GM19099 (cell line): Measurements from ENCODE around the gene NFKBIE.

Experiments used
- POLR2A ChIP-seq: IDR thresholded peaks from 3 replicates; pipeline ENCODE4 v1.6.1; 2011; ENCODE audit warnings: low read depth; ENCODE audit not compliant: insufficient read length; ENCODE audit errors: extremely low read depth

Gene NFKBIE

DNA sequence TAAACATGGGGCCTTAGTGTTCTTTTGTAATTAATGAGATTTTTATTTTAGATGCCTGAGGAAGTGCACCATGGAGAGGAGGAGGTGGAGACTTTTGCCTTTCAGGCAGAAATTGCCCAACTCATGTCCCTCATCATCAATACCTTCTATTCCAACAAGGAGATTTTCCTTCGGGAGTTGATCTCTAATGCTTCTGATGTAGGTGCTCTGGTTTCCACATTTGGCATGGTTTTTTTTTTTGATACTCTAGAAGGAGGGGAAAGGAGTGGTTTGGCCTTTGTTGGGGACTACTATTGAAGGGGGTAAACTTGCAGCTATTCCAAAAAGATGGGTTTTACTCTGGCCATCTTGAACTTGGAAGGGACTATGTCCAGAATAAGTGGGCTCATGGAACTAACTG is 16.8 kb downstream of the NFKBIE start:
- TF ChIP-seq POLR2A, result no peak

DNA sequence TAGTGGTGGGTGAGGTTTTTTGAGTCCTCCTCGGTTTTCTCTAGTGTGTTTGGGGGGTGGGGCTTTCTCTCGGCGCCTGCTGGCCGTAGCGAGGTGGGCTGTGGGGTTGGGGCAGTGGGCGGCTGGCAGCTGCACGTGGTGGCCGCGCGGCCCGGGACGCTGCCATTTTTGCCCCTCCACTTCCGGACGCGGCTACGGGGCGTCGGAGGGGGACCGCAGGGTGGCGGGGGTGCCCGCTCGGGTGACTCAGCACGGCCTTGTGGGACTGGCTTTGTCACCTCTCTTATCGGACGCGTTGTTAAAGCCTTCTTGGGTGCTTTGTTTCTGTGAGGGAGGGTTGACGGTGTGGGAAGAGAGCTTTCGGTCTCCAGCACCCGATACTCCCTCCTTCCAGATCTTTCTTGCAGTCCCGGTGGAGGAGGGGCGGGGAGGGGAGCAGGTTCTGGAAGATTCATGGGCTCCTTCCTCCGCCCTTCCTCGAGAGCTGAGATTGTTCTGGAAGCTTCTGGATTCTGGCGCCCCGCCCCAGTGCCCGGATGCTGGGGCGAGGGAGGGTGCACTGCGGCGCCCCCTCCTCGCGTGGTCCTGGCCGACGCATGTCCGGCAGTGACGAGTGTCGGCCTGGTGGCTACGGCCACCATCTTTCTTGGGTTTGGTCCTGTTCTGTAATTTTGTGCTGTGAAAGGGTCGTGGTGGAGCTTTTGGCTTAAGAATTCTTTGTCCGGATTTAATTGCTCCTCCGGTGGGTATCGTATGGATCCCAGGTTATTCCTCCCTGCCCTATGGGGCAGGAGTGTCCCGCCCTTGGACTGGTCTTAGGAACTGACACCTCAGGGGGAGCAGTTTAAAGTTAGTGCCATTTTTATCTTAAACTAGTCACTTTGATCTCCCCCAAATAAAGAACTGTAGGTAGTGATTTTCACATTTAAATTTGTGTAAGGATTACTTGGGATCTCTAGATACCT is 17.7 kb downstream of the NFKBIE start:
- no peak for TF ChIP-seq POLR2A

DNA sequence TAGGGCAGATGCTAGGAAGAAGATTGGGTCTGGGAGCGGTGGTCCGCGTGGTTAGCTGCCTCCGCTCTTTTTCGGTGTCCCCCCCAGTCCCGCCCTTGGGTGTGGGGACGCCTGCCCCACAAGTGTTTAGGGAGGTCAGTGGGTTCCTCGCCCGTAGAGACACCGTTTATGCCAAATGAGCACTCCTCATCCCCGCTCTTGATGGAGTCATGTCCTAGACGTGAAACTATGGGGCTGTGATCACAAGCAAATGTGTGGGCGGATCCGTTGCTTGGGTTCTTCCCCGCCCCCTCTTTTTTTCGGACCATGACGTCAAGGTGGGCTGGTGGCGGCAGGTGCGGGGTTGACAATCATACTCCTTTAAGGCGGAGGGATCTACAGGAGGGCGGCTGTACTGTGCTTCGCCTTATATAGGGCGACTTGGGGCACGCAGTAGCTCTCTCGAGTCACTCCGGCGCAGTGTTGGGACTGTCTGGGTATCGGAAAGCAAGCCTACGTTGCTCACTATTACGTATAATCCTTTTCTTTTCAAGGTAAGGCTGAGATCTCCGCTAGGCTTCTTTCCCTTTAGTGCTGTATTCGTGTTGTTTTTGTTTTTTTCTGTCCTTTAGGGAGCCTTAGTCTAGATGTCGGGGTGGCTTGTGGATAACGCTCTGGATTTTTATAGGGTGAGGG is 18.6 kb downstream of the NFKBIE start, which contains the start of gene HSP90AB1:
TSS of gene HSP90AB1 (plus strand) at position 439 of the 675 bp plus-strand sequence. CDS start 1,529 bp downstream, outside the sequence.
- peak; percentile 100 for TF ChIP-seq POLR2A

DNA sequence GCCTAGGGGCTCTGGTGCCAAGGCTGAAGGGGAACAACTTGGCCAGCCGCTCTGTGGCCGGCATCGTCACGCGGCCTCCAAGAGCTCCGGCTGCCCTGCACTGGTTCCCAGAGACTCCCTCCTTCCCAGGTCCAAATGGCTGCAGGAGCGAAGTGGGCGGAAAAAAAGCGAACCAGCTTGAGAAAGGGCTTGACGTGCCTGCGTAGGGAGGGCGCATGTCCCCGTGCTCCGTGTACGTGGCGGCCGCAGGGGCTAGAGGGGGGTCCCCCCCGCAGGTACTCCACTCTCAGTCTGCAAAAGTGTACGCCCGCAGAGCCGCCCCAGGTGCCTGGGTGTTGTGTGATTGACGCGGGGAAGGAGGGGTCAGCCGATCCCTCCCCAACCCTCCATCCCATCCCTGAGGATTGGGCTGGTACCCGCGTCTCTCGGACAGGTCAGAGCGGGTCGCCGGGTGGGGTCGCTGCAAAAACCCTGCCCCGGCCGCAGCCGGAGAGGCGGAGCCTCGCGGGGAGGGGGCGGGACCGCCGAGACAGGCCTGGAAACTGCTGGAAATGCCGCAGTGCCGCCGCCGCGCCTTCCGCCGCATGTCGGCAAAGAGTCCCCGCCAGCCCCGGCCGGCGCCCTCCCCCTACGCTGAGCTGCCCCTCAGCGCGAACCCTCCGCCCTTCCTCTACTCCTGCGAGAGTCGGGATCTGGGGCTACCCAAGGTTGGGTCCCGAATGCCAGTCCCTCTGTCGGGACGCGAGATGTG is 19.3 kb downstream of the NFKBIE start:
- TF ChIP-seq POLR2A, result peak; percentile 46

DNA sequence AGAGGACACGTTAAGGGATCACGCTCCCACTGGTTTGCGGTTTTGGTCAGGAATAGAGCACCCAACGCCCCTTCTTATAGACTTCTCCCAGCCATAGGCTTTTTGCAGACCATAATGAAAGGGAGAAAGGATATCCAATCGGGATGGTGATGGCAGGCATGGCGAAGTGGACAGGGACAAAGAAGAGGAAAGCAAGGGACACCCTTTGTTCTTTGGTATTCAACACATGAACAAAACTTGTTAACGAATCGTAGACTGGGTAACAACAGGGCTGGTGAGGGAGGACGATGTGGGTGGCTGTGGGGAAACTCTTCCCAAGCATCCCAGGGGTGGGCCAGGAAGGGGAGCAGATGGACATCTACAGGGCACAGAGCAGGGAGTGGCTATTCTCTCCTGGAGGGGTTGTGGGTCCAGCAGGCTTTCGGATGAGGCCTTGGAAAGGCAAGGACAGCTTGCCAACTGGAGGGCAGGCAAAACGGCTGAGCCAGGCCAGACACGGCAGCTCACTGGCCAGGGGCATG is 19.9 kb downstream of the NFKBIE start:
- TF ChIP-seq POLR2A, result no peak

DNA sequence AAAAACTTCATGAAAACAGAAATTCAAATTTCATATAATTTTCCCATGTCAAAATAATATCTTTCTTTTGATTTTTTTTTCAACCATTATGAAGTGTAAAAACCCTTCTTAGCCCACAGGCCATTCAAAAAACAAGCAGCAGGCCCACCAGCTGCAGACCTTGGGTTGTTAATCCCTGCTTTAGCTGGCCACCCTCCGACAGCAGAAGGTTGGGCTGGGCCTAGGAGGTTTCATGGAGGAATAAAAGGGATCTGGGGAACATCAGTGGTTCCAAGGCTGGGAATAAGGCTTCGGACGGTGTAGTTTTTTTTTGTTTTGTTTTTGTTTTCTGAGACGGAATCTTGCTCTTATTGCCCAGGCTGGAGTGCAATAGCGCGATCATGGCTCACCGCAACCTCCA is 22.0 kb downstream of the NFKBIE start:
- no peak for TF ChIP-seq POLR2A

DNA sequence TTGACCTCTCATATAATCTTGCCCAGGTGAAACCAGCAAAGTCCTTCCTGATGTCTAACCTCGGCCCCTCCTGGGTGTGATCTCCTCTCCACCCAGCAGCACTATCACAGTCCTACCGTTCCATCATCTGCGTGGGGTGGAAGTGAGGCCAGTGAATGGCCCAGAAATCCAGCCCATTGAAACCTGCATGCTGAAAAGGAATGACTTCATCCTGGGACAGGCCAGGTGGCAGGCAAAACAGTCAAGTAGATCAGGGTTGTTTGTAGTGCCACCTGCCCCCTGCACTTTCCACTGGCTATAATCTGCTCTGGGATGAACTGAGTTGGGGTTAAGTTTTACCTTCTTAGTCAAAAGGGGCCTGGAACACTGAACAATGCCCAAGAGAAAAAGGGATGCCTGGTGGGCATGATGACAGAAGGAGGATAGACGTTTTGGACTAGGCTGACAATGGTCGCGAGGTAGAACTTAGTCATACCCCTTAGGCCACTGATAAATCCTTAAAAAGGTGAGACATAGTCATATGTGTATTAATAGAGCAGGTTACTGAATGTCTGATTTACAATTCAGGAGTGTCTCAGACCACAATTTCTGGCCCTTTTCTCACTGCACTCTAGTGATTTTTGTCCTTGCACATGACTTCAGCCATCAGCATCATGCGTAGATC is 26.5 kb downstream of the NFKBIE start:
- TF ChIP-seq POLR2A, result no peak

DNA sequence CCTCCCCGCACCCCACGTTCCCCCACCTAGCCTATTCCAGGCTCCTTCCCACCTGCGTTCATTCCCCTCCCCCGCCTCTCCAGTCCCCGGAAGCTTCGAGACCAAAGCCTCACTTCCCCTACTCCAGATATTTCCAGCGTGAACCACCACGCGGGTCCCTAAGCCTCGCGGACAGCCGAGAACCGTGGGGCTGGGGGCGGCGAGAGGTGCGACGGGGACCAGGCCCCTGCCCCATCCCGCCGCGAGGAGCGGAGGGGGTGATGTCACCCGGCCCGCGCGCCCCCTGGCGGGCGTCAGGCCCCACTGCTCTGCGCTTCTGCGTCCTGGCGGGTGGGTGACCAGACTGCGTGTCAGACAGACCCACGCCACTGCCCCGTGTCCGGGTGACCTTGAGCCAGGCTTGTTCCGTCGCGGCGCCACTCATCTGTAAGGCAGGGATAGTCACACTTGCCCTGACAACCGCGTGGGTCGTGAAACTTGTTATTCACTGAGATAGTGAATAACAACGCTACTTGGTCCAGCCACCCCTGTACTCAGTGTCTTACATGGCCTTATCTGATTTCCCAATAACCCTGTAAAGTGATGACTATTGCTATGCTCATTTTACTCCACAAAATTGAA is 27.4 kb downstream of the NFKBIE start:
- no peak for TF ChIP-seq POLR2A

DNA sequence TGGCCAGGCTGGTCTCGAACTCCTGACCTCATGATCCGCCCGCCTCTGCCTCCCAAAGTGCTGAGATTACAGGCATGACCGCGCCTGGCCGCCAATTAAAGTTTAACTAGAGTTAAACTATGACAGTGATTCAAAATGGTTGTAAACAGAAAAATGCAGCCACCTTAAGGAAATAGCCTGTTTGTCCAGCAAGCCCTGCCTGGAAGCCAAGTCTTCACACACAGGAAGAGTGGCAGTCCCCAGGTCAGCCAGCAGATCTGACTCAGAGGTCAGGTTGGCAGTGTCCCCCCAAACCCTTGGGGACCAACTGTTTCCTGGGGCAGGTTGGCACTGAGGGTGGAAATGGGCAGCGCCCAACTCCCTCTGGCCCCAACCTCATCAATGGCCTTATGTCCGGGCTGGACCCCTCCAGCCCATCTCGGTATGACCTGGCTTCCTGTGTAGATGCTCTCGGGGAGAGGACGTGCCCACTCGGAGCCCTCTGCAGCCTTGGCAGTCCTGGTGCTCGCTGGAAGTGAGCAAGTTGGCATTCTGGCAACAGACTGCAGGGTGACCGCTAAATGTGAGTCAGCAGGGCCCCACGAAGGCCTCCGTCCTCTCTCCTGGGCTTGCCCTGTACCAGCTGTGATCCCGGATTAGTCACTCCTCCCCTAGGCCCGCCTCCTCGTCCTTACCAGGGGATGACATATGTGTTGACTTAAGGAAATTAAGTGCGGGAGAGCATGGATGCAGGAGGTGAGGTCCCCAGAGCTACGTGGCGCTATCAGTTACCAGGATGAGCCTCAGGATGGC is 28.1 kb downstream of the NFKBIE start:
- peak; percentile 13 for TF ChIP-seq POLR2A

DNA sequence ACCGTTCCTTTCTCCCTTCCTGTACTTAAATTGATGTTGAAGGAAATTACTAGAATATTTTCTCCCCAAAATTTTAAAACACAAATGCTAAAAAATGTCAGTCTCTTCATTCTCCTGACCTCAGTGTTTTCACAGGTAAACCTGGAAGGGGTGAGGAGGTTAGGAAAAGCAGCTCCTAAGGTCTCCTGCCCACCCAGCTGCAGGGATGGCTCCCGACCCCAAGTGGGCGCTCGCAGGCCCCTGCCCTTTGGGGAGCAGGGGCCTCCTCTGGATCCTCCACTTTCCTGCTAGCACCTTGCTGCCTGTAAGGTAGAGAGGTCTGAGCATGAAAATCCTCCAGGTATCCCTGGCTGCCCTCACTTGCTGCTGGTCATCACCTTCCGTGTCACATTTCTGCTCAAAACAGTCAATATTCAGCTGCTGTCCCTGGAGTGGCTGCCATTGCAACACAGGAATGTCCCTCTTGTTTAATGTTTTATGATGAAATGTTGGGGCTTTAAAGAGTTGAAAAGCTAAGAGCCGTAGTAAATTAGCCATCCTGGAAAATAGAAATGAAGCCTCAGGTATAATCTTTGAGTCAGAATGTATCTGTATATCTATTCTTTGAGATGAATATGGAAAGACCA is 29.3 kb downstream of the NFKBIE start:
- no peak for TF ChIP-seq POLR2A

DNA sequence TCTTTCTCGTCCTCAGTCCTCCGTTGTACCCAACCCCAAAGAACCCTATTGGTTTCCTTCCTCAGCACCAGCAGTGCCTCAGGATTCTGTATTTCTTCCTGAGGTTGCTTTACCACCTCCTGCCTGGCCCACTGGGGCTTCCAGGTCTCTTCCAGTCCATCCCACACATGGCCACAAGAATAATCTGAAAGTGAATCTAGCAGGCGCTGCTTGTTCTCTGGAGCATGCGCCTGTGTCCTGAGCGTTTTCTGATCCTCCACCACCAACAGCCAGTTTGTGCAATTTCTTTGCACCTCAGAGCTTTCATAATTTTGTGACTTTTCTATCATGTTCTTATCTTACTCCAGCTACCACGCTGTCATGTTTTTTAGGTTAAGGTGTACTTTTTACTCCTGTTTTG is 30.1 kb downstream of the NFKBIE start:
- no peak for TF ChIP-seq POLR2A

DNA sequence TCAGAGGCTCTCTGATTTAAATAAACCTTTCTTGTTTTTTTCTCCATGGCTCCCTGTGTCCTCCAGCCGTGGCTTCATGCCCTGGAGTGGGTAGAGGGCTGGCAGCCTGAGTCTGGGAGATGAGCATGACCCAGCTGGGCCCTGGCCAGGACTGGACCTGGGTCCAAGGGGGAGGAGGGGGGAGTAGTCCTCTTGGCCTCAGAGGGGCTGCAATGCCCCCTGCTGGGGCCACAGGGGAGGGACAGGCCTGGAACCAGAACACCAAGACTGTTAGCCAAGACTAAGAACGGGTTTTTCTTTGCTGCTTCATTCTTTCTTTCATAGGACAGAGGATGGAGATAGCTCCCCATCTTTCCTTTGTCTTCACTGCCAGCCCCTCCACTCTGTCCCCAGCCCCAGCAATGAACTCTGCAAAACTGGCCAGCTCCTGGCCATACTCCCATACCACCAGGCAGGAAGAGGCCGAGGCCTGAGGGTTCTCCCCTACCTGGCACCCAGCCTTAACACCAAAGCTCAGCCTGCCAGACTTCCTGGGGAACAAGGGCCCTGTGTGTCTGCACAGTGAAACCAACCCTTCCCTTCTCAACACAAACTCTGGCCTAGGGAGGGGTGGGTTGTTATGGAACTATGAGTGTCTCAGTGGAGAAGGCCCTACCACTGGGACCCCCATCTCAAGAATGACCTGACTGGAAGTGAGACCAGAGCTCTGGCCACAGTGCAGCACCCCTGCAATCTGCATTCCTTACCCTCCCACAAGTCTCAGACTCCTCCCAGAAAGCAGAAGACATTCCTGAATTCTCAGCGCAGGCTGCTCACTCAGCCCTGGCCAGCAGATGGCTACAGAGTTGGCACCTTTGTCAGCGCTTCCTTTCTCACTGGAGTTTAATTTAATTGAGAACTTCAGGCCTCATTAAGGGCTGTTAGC is 31.0 kb downstream of the NFKBIE start:
- no peak for TF ChIP-seq POLR2A
